B cell (primary cell): ENCODE data around the gene KLF12.

Source experiments
- CTCF ChIP-seq: fragments of 200-600 bp; IDR thresholded peaks from one replicate; pipeline ENCODE4 v1.8.0; 2022; ENCODE audit warnings: antibody characterized with exemption, mild to moderate bottlenecking
- EZH2 ChIP-seq: IDR thresholded peaks from 2 replicates; pipeline ENCODE4 v1.6.1; 2012; ENCODE audit warnings: borderline replicate concordance, low read depth, mild to moderate bottlenecking, moderate library complexity, low read length; ENCODE audit not compliant: insufficient read depth, poor library complexity, severe bottlenecking

GRCh38 chr13:74166261-74167004 is 32.2 kb upstream of the KLF12 start:
- TF ChIP-seq CTCF, result no peak
- TF ChIP-seq EZH2, result no peak
